Loucy (cell line): ENCODE measurements around the gene DOCK8.

Source experiments
- H2AFZ ChIP-seq: fragments of 200-600 bp; sonication (generic); 2 replicates; pipeline ENCODE4 v1.6.0; 2016; ENCODE audit warnings: antibody characterized with exemption, mild to moderate bottlenecking, low read length, moderate library complexity
- H3F3A ChIP-seq: fragments of 200-600 bp; 2 replicates; pipeline ENCODE4 v1.6.0; 2016; ENCODE audit warnings: antibody characterized with exemption, low read depth, mild to moderate bottlenecking
- H3K27me3 ChIP-seq: fragments of 200-600 bp; sonication (generic); 2 replicates; pipeline ENCODE4 v1.6.1; 2014; ENCODE audit warnings: low read length, mild to moderate bottlenecking; ENCODE audit not compliant: insufficient read depth, poor library complexity, severe bottlenecking
- H3K36me3 ChIP-seq: fragments of 200-600 bp; sonication (generic); 2 replicates; pipeline ENCODE4 v1.6.1; 2016; ENCODE audit warnings: low read length; ENCODE audit not compliant: insufficient read depth
- H3K4me1 ChIP-seq: fragments of 200-600 bp; sonication (generic); 2 replicates; pipeline ENCODE4 v1.5.1; 2014; ENCODE audit warnings: low read length, mild to moderate bottlenecking; ENCODE audit not compliant: insufficient read depth, poor library complexity, severe bottlenecking
- H3K4me2 ChIP-seq: fragments of 200-600 bp; sonication (generic); 2 replicates; pipeline ENCODE4 v1.6.0; 2014; ENCODE audit warnings: antibody characterized with exemption, low read length, low read depth, mild to moderate bottlenecking; ENCODE audit not compliant: poor library complexity, severe bottlenecking
- H3K4me3 ChIP-seq: fragments of 200-600 bp; sonication (generic); 2 replicates; pipeline ENCODE4 v1.5.1; 2014; ENCODE audit warnings: low read length, mild to moderate bottlenecking, mixed read lengths; ENCODE audit not compliant: poor library complexity, severe bottlenecking
- H3K79me2 ChIP-seq: fragments of 200-600 bp; sonication (generic); 2 replicates; pipeline ENCODE4 v1.6.1; 2014; ENCODE audit warnings: low read length; ENCODE audit not compliant: insufficient read depth
- H3K9ac ChIP-seq: fragments of 200-600 bp; sonication (generic); 2 replicates; pipeline ENCODE4 v1.6.0; 2014; ENCODE audit warnings: mild to moderate bottlenecking, low read depth, low read length, moderate library complexity; ENCODE audit not compliant: poor library complexity, severe bottlenecking
- H3K9me2 ChIP-seq: fragments of 200-600 bp; sonication (generic); replicated peaks from 2 replicates; pipeline ENCODE4 v1.6.1; 2016; ENCODE audit warnings: low read depth, low read length, mixed read lengths
- H3K9me3 ChIP-seq: fragments of 200-600 bp; sonication (generic); 2 replicates; pipeline ENCODE4 v1.6.1; 2014; ENCODE audit warnings: mild to moderate bottlenecking, antibody characterized with exemption, low read length, low read depth; ENCODE audit not compliant: insufficient read depth
- H4K20me1 ChIP-seq: fragments of 200-600 bp; sonication (generic); 2 replicates; pipeline ENCODE4 v1.6.0; 2014; ENCODE audit warnings: antibody characterized with exemption, low read length, mild to moderate bottlenecking; ENCODE audit not compliant: insufficient read depth, poor library complexity, severe bottlenecking
- CTCF ChIP-seq: fragments of 200-600 bp; sonication (generic); conservative IDR thresholded peaks from 2 replicates; pipeline ENCODE4 v1.5.1; 2014; ENCODE audit warnings: mild to moderate bottlenecking, antibody characterized with exemption, low read length
- EZH2phosphoT487 ChIP-seq: fragments of 200-600 bp; IDR thresholded peaks from 2 replicates; pipeline ENCODE4 v1.6.1; 2018; ENCODE audit warnings: antibody characterized with exemption, mild to moderate bottlenecking, moderate library complexity, borderline replicate concordance

The DOCK8 gene

DNA sequence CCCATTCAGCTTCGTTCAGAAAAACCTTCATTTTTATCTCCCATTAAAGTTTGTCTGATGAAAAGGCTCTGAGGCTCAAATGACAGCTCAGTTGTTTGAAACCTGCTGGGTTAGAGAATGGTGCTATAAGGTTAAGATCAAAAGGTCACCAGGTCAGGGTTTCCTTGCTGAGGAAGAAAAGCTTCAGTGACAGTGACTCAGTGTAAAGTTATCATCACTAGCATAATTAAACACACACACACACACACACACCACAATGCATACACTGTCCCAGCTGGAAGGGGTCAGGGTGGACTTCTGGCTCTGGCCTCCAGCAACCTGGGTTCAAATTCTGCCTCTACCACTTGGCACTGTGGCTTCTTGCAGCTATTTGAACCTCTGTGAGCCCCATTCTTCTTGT lies 281.1 kb downstream of the DOCK8 start:
- H3K4me2 ChIP-seq: no peak overlapping the region

DNA sequence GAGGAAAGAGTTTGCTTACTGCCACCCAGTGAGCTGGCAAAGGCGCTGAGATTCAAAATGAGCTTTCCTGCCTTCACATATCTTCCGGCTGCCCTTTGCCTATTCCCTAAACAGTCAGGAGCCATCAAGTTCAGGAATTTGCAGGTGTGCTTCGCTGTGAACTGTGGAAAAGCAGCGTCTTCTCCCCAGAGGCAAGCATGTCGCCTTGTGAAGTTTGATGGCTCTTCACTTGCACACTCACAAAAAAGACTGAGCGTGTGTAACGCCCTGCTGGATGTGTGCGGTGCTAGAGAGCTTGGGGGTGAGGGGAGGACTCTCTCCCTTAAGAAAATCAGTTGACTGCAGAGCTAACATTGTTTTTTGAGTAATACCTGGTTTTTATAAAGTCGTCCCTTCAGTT lies 288.7 kb downstream of the DOCK8 start:
- Histone ChIP-seq H3K4me1 (no peaks in the 10 kb centered on the region), H3K4me3 (no peak overlapping the region), H2AFZ (0 out of 2 replicates have a peak overlapping the region, but pooled peaks have one; percentile 95), H3K4me2 (peak overlapping the region; percentile 91), H3K36me3 (no peaks in the 10 kb centered on the region), H3K27me3 (no peaks in the 10 kb centered on the region), H3K9me3 (no peaks in the 10 kb centered on the region), H3F3A (no peaks in the 10 kb centered on the region), H3K9me2 (no peaks in the 10 kb centered on the region), H3K79me2 (no peaks in the 10 kb centered on the region), H3K9ac (no peak overlapping the region), H4K20me1 (no peaks in the 10 kb centered on the region)
- TF ChIP-seq EZH2phosphoT487 (no peak), CTCF (no peak)

More for the DNA sequence above, 281.1 kb downstream of the DOCK8 start:
- Histone ChIP-seq H4K20me1 (no peaks in the 10 kb centered on the region), H3K9me2 (no peaks in the 10 kb centered on the region), H3F3A (no peaks in the 10 kb centered on the region), H2AFZ (no peak overlapping the region), H3K79me2 (no peaks in the 10 kb centered on the region), H3K36me3 (no peaks in the 10 kb centered on the region), H3K4me1 (no peaks in the 10 kb centered on the region), H3K27me3 (no peaks in the 10 kb centered on the region), H3K4me3 (no peak overlapping the region), H3K9me3 (no peaks in the 10 kb centered on the region), H3K9ac (no peak overlapping the region)
- no peak for TF ChIP-seq CTCF
- no peak for TF ChIP-seq EZH2phosphoT487

DNA sequence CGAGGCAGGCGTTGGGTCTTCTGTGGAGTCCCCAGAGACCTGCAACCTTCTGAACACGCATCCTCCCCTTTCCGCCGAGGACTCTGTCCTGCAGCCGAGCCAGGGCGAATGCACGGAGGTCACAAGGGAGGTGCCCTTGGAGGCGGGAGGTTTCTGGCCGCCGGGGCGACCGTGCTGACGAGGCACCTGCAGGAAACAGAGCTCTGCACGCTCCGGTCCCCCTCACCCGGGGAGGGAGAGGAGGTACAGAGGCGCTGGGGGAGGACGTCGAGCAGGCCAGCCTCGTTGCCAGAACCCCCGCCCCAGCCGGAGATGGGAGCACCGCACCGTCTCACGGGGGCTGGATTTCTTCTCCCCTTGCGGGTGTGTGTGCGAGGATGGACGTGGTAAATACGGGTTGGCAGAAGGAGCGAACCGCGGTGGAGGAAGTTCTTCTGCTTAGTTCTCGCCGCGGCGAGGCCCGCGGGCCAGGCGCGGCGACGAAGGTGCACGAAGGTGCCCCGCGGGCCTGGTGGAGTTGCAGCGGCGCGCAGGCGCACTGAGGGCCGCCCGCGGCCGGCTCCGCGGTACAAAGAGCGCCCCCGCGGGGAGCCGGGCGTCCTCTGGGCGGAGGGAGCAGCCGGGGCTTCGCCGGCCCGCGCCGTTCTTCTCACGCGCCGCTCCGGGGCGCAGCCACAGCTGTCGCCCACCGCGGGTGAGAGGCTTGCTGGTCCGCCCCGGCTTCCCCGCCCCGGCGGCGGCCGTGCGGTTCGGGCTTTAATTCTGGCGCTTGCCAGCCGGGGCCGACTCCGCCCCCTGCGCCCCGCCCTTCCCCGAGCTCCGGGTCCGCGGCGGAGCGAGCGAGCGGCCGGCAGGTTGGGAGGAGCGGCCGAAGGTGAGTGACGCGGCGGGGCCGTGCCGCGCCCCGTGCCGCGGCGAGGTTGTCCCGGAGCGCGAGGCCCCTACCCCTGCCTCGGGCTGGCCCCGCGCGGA lies 289.5 kb downstream of the DOCK8 start, which contains the start of gene KANK1:
TSS of gene KANK1 (plus strand) at position 815 of the 972 bp plus-strand sequence.
- Histone ChIP-seq H3K4me1 (no peaks in the 10 kb centered on the region), H3K9ac (peak within 1 kb of the TSS; percentile 57), H2AFZ (peak within 1 kb of the TSS; percentile 95), H3K9me3 (no peaks in the 10 kb centered on the region), H4K20me1 (no peaks in the 10 kb centered on the region), H3K79me2 (no peaks in the 10 kb centered on the region), H3K27me3 (no peaks in the 10 kb centered on the region), H3K9me2 (no peaks in the 10 kb centered on the region), H3K36me3 (no peaks in the 10 kb centered on the region), H3K4me2 (peak within 1 kb of the TSS; percentile 91), H3K4me3 (peak within 1 kb of the TSS; percentile 71), H3F3A (no peaks in the 10 kb centered on the region)
- TF ChIP-seq EZH2phosphoT487 (no peak), CTCF (0 out of 2 replicates have a peak, but pooled peaks have one; percentile 30)
